Effector CD4-positive, alpha-beta T cell (primary cell): ENCODE results near the gene PHRF1.

Source experiments
- DNase-seq: peaks from one replicate; pipeline ENCODE4 v3.0.0-alpha.2; 2020

PHRF1 gene

DNA sequence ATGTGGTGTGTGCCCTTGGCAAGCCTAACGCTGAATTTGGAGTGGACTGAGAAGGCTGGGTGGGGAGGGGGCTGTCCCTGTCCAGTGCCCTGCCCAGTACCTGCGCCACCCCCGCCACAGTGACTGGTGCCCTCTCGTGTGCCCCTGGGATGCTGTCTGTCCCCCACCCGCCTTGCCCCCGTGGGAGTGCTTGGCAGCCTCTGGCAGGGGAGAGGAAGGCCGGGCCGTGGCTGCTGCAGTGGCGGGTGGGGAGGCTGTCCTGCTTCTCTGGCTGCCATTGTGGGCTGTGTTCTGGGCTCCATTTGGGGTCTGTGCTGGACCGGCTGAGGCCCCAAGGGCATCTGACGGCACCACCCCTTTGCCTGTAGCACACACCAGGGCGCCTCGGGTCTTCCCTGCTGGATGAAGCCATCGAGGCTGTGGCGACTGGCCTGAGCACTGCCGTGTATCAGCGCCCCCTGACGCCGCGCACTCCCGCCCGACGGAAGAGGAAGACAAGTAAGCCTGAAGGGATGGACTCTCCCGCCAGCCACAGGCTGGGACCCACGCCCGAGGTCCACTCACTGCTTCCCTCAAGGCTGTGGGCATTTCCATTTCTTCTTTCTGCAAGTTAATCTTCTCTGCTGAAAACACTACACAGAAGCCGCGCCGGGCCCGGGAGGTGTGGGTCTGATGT lies 21.9 kb downstream of the PHRF1 start:
- no peak for DNase-seq

DNA sequence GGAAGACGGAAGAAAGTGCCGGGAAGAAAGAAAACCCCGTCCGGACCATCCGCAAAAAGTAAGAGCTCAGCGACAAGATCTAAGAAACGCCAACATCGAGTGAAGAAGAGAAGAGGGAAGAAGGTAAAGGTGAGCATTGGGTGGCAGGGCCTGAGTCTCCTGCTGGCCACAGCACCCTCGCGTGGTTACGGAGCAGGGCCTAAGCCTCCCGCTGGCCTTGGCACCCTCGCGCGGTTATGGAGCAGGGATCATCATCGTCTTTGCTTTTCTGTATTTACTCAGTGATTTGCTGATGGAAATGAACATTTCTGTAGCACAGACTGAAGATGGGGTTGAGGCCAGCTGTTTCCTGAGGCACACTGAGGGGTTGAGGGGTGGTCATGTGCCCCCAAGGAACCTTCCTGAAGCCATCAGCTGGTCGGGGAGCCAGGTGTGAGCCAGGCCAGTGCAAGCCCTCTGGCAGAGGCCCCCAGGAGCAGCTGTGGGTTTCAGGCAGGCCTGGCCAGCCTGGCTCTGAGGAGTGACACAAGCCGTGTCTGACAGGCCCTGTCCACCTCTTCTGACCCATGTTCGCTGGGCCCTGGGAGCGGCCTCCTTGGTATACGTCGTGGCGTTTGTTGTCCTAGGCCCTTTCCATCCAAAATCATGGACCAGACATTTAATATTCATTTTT lies 25.4 kb downstream of the PHRF1 start:
- DNase-seq = no peak

DNA sequence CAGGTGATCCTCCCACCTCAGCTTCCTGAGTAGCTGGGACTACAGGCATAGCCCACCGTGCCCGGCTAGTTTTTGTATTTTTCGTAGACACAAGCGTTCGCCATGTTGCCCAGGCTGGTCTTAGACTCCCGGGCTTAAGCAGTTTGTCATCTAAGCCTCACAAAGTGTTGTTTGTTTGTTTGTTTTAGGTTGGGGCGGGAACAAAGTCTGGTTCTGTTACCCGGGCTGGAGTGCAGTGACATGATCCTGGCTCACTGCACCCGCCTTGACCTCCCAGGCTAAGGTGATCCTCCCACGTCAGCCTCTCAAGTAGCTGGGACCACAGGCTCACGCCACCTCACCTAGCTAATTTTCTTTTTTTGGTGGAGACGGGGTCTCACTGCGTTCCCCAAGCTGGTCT lies 26.9 kb downstream of the PHRF1 start:
- no peak for DNase-seq

DNA sequence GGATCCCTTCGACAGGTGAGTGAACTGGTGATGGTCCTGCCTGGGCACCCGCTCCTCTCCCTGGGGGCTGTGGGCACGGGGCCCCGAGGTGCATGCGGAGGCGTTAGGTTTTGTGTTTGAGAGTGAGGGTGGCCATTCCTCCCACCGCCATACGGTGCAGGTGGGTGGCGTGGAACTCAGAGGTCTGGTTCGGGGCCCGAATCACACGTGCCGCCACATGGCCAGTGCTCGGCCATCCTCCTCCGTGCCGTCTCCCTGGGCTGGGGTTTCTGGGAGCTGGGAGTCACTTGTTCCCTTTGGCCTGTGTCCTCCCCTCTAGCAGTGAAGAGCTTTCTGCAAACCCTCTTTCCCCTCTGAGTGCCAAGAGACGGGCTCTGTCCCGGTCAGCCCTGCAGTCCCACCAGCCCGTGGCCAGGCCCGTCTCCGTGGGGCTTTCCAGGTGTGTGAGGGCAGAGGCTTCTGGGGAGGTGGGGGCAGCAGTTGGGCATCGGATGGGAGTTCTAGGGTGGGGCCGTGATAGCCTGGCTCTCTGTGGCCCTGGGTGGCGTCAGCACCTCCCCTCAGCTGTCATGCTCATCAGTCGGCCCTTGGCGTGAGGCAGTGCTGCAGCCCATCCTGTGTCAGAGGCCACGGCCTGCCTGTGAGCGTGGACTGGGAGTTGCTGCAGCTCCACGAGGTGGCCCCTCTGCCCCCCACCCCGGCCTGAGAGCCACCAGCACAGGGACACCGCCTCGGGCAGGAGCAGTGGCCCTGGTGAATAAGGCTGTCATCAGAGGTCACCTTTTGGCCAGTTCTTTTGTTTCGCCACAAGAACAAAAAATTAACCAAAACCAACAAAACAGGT lies 29.2 kb downstream of the PHRF1 start:
- no peak for DNase-seq

DNA sequence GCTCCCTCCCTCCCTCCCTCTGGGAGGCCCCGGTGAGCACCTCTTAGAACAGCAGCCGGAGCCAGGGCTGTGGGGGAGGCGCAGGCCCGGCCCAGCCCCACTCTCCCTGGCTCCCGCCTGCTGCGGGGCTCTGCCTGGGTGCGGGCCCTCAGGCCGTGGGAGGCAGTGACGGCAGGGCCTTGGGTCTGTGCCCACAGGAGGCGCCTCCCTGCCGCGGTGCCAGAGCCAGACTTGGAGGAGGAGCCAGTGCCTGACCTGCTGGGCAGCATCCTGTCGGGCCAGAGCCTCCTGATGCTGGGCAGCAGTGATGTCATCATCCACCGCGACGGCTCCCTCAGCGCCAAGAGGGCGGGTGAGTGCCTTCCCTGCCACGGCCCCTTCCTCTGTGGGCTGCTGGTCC lies 30.0 kb downstream of the PHRF1 start:
- DNase-seq = no peak

DNA sequence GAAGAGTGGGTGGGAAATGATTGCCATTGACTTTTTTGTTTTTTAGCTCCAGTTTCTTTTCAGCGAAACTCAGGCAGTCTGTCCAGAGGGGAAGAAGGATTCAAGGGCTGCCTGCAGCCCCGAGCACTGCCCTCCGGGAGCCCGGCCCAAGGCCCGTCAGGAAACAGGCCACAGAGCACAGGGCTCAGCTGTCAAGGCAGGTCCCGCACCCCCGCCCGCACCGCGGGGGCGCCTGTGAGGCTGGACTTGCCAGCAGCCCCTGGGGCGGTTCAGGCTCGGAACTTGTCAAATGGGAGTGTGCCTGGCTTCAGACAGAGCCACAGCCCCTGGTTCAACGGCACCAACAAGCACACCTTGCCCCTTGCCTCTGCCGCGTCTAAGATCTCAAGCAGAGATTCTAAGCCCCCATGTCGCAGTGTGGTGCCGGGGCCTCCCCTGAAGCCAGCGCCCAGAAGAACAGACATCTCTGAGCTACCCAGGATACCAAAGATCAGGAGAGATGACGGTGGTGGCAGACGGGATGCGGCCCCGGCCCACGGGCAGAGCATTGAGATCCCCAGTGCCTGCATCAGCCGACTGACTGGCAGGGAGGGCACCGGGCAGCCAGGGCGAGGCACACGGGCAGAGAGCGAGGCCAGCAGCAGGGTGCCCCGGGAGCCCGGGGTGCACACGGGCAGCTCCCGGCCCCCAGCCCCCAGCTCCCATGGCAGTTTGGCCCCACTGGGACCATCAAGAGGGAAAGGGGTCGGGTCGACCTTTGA lies 30.9 kb downstream of the PHRF1 start:
- no peak for DNase-seq

DNA sequence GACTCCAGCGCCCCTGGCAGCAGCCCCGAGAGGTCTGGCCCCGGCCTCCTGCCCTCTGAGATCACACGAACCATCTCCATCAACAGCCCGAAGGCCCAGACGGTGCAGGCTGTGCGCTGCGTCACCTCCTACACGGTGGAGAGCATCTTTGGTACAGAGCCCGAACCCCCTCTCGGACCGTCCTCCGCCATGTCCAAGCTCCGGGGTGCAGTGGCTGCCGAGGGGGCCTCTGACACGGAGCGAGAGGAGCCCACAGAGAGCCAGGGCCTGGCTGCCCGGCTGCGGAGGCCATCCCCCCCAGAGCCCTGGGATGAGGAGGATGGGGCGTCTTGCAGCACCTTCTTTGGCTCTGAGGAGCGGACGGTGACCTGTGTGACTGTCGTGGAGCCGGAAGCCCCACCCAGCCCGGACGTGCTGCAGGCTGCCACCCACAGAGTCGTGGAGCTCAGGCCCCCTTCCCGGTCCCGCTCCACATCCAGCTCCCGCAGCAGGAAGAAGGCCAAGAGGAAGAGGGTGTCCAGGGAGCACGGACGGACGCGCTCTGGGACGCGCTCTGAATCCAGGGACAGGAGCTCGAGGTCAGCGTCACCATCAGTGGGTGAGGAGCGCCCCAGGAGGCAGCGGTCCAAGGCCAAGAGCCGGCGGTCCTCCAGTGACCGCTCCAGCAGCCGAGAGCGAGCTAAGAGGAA lies 31.8 kb downstream of the PHRF1 start:
- no peak for DNase-seq

DNA sequence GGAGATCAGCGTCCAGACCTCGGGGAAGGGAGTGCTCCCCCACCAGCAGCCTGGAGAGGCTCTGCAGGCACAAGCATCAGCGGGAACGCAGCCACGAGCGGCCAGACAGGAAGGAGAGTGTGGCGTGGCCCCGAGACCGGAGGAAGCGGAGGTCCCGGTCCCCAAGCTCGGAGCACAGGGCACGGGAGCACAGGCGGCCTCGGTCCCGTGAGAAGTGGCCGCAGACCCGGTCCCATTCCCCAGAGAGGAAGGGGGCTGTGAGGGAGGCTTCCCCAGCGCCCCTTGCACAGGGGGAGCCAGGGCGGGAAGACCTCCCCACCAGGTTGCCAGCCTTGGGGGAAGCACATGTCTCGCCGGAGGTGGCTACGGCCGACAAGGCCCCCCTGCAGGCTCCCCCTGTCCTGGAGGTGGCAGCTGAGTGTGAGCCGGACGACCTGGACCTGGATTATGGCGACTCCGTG lies 32.6 kb downstream of the PHRF1 start:
- DNase-seq = no peak

DNA sequence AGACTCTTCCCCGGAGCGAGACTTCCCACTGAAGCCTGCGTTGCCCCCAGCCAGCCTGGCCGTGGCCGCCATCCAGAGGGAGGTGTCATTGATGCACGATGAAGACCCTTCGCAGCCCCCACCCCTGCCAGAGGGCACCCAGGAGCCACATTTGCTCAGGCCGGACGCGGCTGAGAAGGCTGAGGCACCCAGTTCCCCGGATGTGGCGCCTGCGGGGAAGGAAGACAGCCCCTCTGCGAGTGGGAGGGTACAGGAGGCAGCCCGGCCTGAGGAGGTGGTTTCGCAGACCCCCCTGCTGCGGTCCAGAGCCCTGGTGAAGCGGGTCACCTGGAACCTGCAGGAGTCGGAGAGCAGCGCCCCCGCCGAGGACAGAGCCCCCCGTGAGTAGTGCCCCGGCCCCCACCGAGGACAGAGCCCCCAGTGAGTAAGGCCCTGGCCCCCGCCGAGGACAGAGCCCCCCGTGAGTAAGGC lies 33.1 kb downstream of the PHRF1 start:
- no peak for DNase-seq

DNA sequence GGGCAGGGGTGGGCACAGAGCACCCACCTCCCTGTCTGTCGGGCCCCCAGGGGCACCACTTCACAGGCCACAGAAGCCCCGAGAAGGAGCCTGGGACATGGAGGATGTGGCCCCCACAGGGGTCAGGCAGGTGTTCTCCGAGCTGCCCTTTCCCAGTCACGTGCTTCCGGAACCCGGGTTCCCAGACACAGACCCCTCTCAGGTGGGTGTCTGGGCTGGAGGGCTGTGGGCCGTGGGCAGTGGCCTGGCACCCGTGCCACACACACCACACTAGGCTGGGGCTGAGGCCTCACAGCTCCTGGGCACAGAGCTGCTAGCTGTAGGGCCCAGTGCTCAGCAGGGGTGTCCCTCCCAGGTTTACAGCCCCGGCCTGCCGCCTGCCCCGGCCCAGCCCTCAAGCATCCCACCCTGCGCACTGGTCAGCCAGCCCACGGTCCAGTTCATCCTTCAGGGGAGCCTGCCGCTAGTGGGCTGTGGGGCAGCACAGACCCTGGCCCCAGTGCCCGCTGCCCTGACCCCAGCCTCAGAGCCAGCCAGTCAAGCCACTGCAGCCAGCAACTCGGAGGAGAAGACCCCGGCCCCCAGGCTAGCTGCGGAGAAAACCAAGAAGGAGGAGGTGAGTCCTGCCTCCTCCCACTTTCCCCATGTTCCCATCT lies 34.0 kb downstream of the PHRF1 start:
- no peak for DNase-seq

DNA sequence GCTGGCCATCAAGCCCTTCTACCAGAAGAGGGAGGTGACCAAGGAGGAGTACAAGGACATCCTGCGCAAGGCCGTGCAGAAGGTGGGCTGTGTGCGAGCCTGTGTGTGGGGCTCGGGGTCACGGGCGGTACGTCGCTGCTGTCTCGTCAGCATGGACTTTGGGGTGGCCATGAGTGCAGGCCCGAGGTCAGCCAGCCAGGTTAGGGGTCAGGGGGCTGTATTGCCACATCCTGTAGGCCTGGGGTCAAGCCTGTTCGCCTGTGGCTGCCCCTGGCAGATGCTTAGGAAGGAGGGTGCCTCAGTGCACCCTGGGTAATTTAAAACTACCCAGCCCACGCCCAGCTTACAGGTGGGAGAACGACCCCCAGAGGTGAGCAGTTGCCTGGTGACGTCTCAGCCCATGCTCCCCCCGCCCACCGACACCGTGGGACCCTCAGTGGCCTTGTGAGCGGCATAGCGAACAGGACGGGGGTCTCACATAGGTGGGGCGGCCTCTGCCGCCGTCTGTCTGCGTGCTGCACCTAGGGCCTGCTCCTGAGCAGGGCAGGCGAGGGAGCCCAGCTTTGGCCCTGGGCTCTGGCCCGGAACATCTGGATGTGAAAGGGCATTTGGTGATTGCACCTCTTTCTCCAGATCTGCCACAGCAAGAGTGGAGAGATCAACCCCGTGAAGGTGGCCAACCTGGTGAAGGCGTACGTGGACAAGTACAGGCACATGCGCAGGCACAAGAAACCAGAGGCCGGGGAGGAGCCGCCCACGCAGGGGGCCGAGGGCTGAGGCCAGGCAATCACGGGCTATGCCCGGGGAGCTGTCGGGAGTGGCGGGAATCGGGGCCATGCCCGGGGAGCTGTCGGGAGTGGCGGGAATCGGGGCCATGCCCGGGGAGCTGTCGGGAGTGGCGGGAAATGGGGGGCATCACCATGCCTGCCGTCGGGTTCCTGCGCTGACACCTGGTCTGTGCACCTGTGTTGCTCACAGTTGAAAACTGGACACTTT lies 35.0 kb downstream of the PHRF1 start:
- no peak for DNase-seq

DNA sequence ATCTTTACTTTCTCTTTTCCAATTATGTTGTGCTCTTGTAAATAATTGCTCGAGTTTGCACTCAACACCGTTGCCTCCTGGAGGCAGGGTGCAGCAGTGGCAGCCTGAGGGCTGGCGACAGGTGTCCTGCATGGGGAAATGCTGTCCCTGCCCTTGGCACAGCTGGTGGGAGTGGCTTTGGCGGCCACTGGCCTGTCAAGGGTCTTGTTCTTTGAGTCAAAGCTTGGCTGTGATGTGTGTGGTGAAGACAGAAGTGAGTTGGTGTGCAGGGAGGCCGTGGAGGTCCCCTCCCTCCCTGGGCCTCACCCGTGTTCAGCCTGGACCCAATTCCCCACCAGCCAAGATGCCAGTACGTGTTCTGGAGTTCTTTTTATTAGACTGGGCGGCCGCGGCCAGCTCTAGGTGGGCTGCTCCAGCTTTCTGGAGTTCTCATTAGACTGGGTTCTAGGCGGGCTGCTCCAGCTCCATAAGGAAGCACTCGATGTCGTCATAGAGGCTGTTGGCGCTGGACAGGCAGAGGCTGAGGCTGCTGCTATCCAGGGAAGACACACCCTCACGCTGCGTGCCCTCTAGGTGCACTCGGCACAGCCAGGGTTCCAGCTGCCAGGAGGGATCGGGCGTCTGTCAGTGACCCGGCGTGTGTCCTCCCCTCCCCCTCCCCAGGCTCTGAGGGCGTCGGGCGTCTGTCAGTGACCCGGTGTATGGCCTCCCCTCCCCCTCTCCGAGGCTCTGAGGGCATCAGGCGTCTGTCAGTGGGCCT lies 36.1 kb downstream of the PHRF1 start:
- DNase-seq = no peak

DNA sequence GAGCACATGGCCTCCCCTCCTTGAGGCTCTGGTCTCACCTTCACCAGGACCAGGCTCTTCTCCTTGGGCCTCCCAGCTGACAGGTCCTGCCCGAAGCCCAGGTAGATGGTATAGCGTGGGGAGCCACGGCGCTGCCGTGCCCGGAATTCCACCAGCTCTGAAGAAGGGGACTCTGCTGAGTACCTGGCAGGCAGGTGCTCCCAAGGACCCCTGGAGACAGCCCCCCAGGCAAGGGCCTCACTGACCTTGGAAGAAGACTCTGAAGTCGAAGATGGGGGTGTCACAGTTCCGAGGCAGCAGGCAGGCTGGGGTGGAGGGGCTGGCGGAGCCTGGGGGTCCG lies 36.7 kb downstream of the PHRF1 start:
- no peak for DNase-seq

DNA sequence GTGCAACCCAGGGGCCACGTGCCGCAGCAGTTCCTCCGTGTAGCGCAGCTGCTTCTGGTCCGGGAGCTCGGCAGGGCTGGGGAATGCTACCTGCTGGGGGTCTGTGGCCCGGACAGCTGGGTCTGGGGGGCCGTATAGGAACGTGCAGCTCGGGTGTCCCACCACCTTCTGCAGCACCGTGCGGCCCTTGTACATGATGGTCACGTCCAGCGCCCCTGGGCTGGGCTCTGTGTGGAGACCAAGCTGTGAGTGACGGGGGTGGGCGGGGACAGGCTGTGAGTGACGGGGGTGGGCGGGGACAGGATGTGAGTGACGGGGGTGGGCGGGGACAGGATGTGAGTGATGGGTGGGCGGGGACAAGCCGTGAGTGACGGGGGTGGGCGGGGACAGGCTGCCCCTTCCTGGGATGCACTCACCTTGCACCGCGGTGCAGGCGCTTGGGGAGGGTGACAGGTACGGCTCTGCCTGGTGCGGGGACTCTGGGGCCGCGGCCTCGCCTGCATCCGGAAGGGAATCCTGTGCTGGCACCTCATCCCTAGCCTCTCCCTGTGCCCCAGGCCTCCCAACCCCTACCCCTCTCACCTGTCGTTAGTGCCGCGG lies 37.2 kb downstream of the PHRF1 start:
- DNase-seq = peak; percentile 85

DNA sequence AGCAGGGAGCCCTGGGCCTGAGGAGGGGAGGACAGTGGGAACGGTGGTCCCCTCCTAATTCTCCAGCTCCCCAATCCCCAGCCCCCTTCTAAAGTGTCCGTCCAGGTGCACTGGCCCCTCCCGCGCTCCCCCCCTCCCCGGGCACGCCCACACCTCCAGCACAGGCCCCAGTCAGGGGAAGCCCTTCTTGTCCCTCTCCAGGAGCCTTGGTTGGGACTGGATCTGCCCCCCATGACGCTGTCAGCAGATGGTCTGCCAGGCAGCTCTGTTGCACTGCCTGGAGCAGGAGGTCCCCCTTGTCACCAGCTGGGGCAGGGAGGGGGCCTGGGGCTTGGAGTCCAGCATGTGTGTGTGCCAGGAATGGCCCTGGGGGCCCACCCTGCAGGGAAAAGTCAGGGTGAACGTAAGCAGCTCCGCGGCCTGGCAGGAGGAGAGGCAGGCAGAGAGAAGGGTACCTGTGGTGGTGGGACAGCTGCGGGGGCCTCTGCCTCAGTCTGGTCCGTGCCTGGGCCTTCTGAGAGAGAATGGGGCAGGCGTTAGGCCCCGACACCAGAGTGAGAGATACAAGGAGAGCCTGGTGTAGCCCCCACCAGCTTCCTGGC lies 37.9 kb downstream of the PHRF1 start:
- no peak for DNase-seq

DNA sequence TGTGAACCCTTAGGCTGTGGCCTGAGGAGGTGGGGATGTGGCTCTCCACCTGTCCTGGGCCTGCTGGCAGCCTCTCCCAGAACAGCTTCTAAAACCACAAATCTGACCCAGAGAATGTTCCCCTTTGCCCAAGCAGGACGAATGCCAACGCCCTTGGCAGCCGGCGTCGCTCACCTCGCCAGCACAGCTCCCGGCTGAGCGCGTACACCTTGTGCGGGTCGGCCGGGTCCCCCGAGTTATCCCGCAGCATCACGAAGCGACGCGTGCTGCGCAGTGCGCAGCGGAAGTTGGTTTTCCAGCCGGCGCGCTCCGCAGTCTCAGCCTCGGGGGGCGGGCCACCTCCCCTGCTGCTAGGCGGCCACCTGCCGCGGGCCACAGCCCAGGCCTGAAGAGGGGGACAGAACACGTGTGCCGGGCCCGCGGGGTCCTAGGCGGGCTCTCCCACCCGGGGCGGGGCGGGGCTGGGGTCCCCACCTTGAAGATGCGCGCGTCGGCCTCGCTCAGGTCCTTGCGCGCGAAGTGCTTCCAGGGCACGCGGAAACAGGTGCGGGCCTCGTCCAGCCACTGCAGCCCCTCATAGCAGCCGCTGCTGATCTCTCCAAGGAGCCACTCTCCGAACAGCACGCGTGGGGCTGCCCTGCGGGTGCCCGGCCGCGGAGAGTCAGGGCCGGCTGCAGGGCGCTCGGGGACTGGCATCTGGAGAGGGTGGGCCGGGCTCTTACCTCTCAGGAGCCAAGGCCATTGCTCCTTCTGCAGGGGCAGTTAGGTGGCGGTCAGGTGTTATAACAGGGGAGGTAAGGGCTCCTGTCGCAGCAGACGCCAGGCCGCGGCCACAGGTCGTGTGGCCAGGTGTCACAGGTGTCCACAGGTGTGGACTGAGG lies 38.6 kb downstream of the PHRF1 start:
- DNase-seq = no peak

DNA sequence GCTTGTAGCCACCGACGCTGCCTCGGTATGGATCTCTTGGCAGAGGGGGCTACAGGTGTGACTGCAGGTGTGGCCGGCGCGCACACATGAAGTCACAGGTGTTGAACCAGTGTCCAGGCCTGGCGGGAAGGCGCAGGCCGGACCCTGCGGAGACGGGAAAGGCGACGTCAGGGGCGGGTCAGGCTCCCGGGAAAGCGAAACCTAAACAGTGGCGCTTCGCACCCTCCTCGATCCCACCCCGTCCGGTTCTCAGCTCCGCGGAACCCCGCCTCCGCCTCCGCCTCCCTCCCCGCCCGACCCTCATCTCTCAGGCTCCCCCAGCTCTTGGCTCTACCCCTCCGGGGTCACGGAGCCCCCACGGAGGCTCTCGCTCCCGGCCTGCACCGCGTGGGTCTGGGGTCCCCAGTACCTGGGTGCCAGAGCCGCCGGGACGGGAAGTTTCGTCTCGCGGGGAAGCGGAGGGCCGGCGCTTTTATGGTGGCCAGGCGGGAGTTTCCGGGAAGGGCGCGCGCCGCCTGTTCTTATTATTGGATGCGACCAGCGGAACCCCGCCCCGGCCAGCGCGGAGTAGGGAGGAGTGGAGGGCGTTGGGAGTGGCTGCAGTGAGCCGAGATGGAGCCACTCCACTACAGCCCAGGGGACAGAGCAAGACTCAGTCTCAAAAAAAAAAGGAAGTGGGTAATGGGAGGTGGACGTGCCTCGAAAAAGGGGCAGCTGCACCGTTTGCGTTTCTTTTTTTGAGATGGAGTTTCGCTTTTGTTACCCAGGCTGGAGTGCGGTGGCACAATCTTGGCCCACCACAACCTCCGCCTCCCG lies 39.4 kb downstream of the PHRF1 start, which contains the start of gene IRF7:
Gene IRF7, minus strand, starts transcription at position 447 of the 816 bp plus-strand sequence. CDS start 586 bp downstream, outside the sequence.
- peak; percentile 86 for DNase-seq
